ENCODE data around the gene BFAR.
"Not testable (repeated sequence)": the region's sequence is repeated elsewhere in the genome, so short reads cannot be mapped to it uniquely, and the experiment has no call there.

GRCh38 chr16:14630620-14631330 is 2.0 kb upstream of the BFAR start:
- not testable (repeated sequence) for TF ChIP-seq CTCF (IDR thresholded peaks at IDR 0.05; ENCODE audit: low read depth, low read length, poor library complexity, severe bottlenecking); EZH2phosphoT487 (IDR thresholded peaks at IDR 0.05; ENCODE audit: borderline replicate concordance, low read length)

Measured in DOHH2 (cell line).